ENCODE data around the gene TSPAN19.

GRCh38 chr12:84998341-84998740, 37.7 kb downstream of the TSPAN19 start:
- TF ChIP-seq EZH2 (IDR thresholded peaks at IDR 0.05) (no peak), CTCF (IDR thresholded peaks at IDR 0.05 in 2 of 3, conservative IDR thresholded peaks at IDR 0.05 in 1 of 3; ENCODE audit: borderline replicate concordance in 1 of 3, insufficient read depth in 1 of 3, low read depth in 2 of 3, low read length in 2 of 3) (no peak), RAD21 (IDR thresholded peaks at IDR 0.05; ENCODE audit: low read depth) (no peak), POLR2AphosphoS5 (IDR thresholded peaks at IDR 0.05; ENCODE audit: low read depth, low read length) (no peak), REST (IDR thresholded peaks at IDR 0.05; ENCODE audit: low read depth) (no peak), ZBTB33 (IDR thresholded peaks at IDR 0.05; ENCODE audit: extremely low read depth, insufficient replicate concordance, low read length) (no peak)
